ENCODE results near the gene DNHD1.

GRCh38 chr11:6608011-6608410 lies 110.9 kb downstream of the DNHD1 start:
- no peak for TF ChIP-seq CTCF (IDR thresholded peaks at IDR 0.05; ENCODE audit: low read length)
- no peak for TF ChIP-seq EZH2 (optimal IDR thresholded peaks at IDR 0.05; ENCODE audit: low read depth, low read length)
- no peak for TF ChIP-seq EZH2phosphoT487 (IDR thresholded peaks at IDR 0.05; ENCODE audit: low read length)

All from MM.1S (cell line).